Body of pancreas (tissue), 4 donors: Measurements from ENCODE around the gene ITPK1. TPM values are rescaled to one million over a fixed set of nuclear protein-coding genes. Genes with fewer than 3 reads are reported as not detected.
A peak's percentile ranks its signal among the peaks of the same experiment; 100 is the strongest.

Experiments
- ATAC-seq: fragments of 150-250 bp; one replicate; pipeline ENCODE4 v1.9.1; 2016
- DNase-seq, 4 donors: peaks; one replicate each; pipeline ENCODE4 v3.0.0-alpha.2; 2019
- H3K27ac ChIP-seq, 4 donors: fragments of 200-600 bp; sonication (generic); 1 replicate in 3 of 4; 2 replicates in 1 of 4; pipeline versions ENCODE4 v1.5.1 to v1.6.1; 2016 to 2019; ENCODE audit warnings: mild to moderate bottlenecking in 1 of 4, mixed read lengths in 1 of 4, moderate library complexity in 1 of 4
- H3K27me3 ChIP-seq, 2 donors: fragments of 200-600 bp; sonication (generic); one replicate each; pipeline ENCODE4 v1.6.0; 2016; ENCODE audit warnings: mild to moderate bottlenecking in 1 of 2
- H3K36me3 ChIP-seq, 2 donors: fragments of 200-600 bp; sonication (generic); replicated peaks in 1 of 2; 2 replicates each; pipeline ENCODE4 v1.5.1; 2016; ENCODE audit warnings: low read depth in 2 of 2; ENCODE audit not compliant: insufficient read depth in 1 of 2
- H3K4me1 ChIP-seq: fragments of 200-600 bp; sonication (generic); one replicate; pipeline ENCODE4 v1.6.0; 2016
- H3K4me3 ChIP-seq, 2 donors: fragments of 200-600 bp; sonication (generic); 1 replicate in 1 of 2; 2 replicates in 1 of 2; pipeline ENCODE4 v1.5.1; 2016 to 2019
- H3K9me3 ChIP-seq, 3 donors: fragments of 200-600 bp; sonication (generic); 1 replicate in 2 of 3; 2 replicates in 1 of 3; pipeline ENCODE4 v1.5.1; 2016
- CTCF ChIP-seq, 7 experiments: fragments of 450-650 bp in 4 of 7; fragments of 200-600 bp in 3 of 7; sonication (generic) in 3 of 7; IDR thresholded peaks; one replicate each; pipeline ENCODE4 v1.5.1; 2016 to 2019; ENCODE audit warnings: antibody characterized with exemption in 7 of 7
- POLR2A ChIP-seq, 3 donors: fragments of 450-650 bp; IDR thresholded peaks; one replicate each; pipeline ENCODE4 v1.6.1; 2016; ENCODE audit warnings: antibody characterized with exemption in 3 of 3, mild to moderate bottlenecking in 2 of 3
- WGBS, 2 donors: methylation state at CpG; one replicate each; pipeline ENCODE4 v1.1.5; 2017; 5-methylcytosine and 5-hydroxymethylcytosine counted together
- intact Hi-C: fragments of 100-400 bp; cut with DNase I; formaldehyde crosslinking; loops from one replicate; pipeline ENCODE4 v1.15.1; 2023
- total RNA-seq, 2 donors: library from RNA; depleted of rRNA; stranded (reverse); fragments of >200 nt; gene quantifications; one replicate each; pipeline ENCODE4 v1.1.0, GENCODE V29; 2016

Gene ITPK1
- total RNA-seq, 2 donors from 2014 or later, result 30.1 to 32.6 TPM

- no peak overlapping the region for H3K4me3 ChIP-seq
- intact Hi-C loops, result no loop called here
- H3K9me3 ChIP-seq, result no peaks in the 10 kb centered on the region
- H3K36me3 ChIP-seq, result no peaks in the 10 kb centered on the region
- WGBS, 2 donors, result 92 to 95% methylated on average over 6 to 8 of the region's 8 CpGs
- DNase-seq (no peak), ATAC-seq (no peak)
- H3K27me3 ChIP-seq, result no peaks in the 10 kb centered on the region
- H3K4me1 ChIP-seq, result peaks cover 42% of the 10 kb centered on the region
- TF ChIP-seq POLR2A (IDR thresholded peaks at IDR 0.05), result no peak
- TF ChIP-seq CTCF (IDR thresholded peaks at IDR 0.05), result no peak
- peak overlapping the region in 1 of 4 donors; percentile 50 for H3K27ac ChIP-seq
Observed at GRCh38 chr14:93018366-93018765, 97.4 kb downstream of the ITPK1 start.

GRCh38 chr14:93017898-93018297, 97.8 kb downstream of the ITPK1 start:
- DNase-seq, result no peak
- H3K27ac ChIP-seq, result peak overlapping the region in 3 of 4 donors; percentile 21 to 56 (median 50)
- intact Hi-C loops, result no loop called here
- H3K27me3 ChIP-seq, result no peaks in the 10 kb centered on the region
- H3K4me1 ChIP-seq, result peaks cover 45% of the 10 kb centered on the region
- 82 to 92% methylated on average over 5 to 10 of the region's 10 CpGs for WGBS, 2 donors
- no peak overlapping the region for H3K4me3 ChIP-seq
- ATAC-seq, result no peak
- no peaks in the 10 kb centered on the region for H3K9me3 ChIP-seq
- H3K36me3 ChIP-seq, result no peaks in the 10 kb centered on the region
- TF ChIP-seq CTCF (IDR thresholded peaks at IDR 0.05), result no peak
- TF ChIP-seq POLR2A (IDR thresholded peaks at IDR 0.05), result no peak

GRCh38 chr14:93017301-93017797, 98.4 kb downstream of the ITPK1 start:
- DNase-seq, result peak; percentile 55 to 72 (median 68)

GRCh38 chr14:93016275-93016845, 99.4 kb downstream of the ITPK1 start:
- 92 to 96% methylated on average over 13 to 18 of the region's 18 CpGs for WGBS, 2 donors
- Histone ChIP-seq H3K36me3 (no peaks in the 10 kb centered on the region), H3K27me3 (no peaks in the 10 kb centered on the region), H3K27ac (no peak overlapping the region), H3K4me3 (no peak overlapping the region), H3K4me1 (peaks cover 48% of the 10 kb centered on the region), H3K9me3 (no peaks in the 10 kb centered on the region)
- intact Hi-C loops, result no loop called here
- DNase-seq, result no peak
- no peak for ATAC-seq
- TF ChIP-seq CTCF (IDR thresholded peaks at IDR 0.05) (no peak), POLR2A (IDR thresholded peaks at IDR 0.05) (no peak)

More at GRCh38 chr14:93017301-93017797, 98.4 kb downstream of the ITPK1 start:
- intact Hi-C loops, result no loop called here
- Histone ChIP-seq H3K27ac (peak overlapping the region in 3 of 4 donors; percentile 21 to 56 (median 50)), H3K4me1 (peaks cover 48% of the 10 kb centered on the region), H3K4me3 (no peak overlapping the region), H3K36me3 (no peaks in the 10 kb centered on the region), H3K9me3 (no peaks in the 10 kb centered on the region), H3K27me3 (no peaks in the 10 kb centered on the region)
- 30 to 33% methylated on average over 8 to 17 of the region's 17 CpGs for WGBS, 2 donors
- ATAC-seq, result peak; percentile 62
- TF ChIP-seq POLR2A (IDR thresholded peaks at IDR 0.05), result no peak
- no peak for TF ChIP-seq CTCF (IDR thresholded peaks at IDR 0.05)

GRCh38 chr14:93015505-93015904, 100.2 kb downstream of the ITPK1 start:
- intact Hi-C loops, result no loop called here
- Histone ChIP-seq H3K9me3 (no peaks in the 10 kb centered on the region), H3K27ac (no peak overlapping the region), H3K4me1 (peaks cover 47% of the 10 kb centered on the region), H3K36me3 (no peaks in the 10 kb centered on the region), H3K27me3 (no peaks in the 10 kb centered on the region), H3K4me3 (no peak overlapping the region)
- WGBS, 2 donors, result 89 to 91% methylated on average over 15 of the region's 15 CpGs
- TF ChIP-seq POLR2A (IDR thresholded peaks at IDR 0.05) (no peak), CTCF (IDR thresholded peaks at IDR 0.05) (no peak)
- DNase-seq (no peak), ATAC-seq (no peak)
